SK-N-SH treated with all-trans-retinoic acid at 6 μM for 48 hours (cell line): Measurements from ENCODE around the gene BRD3.

Experiments used
- ATAC-seq: fragments of 200-7000 bp; cut with Tn5 transposase; 3 replicates; pipeline ENCODE4 v1.9.1; 2020; ENCODE audit warnings: mild to moderate bottlenecking, moderate library complexity
- BACH2 ChIP-seq: fragments of 250-450 bp; sonication (Bioruptor Pico); IDR thresholded peaks from 2 replicates; pipeline ENCODE4 v1.9.0; 2021; ENCODE audit warnings: mild to moderate bottlenecking, borderline replicate concordance
- CSDC2 ChIP-seq: fragments of 250-450 bp; sonication (Bioruptor Pico); IDR thresholded peaks from 2 replicates; pipeline ENCODE4 v1.5.0; 2020; ENCODE audit warnings: mild to moderate bottlenecking, moderate library complexity
- ESRRG ChIP-seq: fragments of 250-450 bp; sonication (Bioruptor Pico); IDR thresholded peaks from 2 replicates; pipeline ENCODE4 v1.6.1; 2021; ENCODE audit warnings: mild to moderate bottlenecking
- ISL1 ChIP-seq: fragments of 250-450 bp; sonication (Bioruptor Pico); IDR thresholded peaks from 2 replicates; pipeline ENCODE4 v2.1.2; 2022; ENCODE audit warnings: mild to moderate bottlenecking, moderate library complexity
- OSR1 ChIP-seq: fragments of 250-450 bp; sonication (Bioruptor Pico); IDR thresholded peaks from 2 replicates; pipeline ENCODE4 v1.8.0; 2022; ENCODE audit warnings: moderate library complexity, mild to moderate bottlenecking, inconsistent platforms
- PATZ1 ChIP-seq: fragments of 250-450 bp; sonication (Bioruptor Pico); IDR thresholded peaks from 2 replicates; pipeline ENCODE4 v1.8.0; 2020; ENCODE audit warnings: mild to moderate bottlenecking, moderate library complexity, borderline replicate concordance
- POU6F1 ChIP-seq: fragments of 250-450 bp; sonication (Bioruptor Pico); IDR thresholded peaks from 2 replicates; pipeline ENCODE4 v1.8.0; 2021; ENCODE audit warnings: low read depth, mild to moderate bottlenecking, moderate library complexity, borderline replicate concordance
- PPARA ChIP-seq: fragments of 250-450 bp; sonication (Bioruptor Pico); IDR thresholded peaks from 2 replicates; pipeline ENCODE4 v1.5.0; 2020; ENCODE audit warnings: mild to moderate bottlenecking, borderline replicate concordance
- RARB ChIP-seq: fragments of 250-450 bp; sonication (Bioruptor Pico); IDR thresholded peaks from 2 replicates; pipeline ENCODE4 v1.8.0; 2021; ENCODE audit warnings: mild to moderate bottlenecking, moderate library complexity
- SNAI2 ChIP-seq: fragments of 250-450 bp; sonication (Bioruptor Pico); IDR thresholded peaks from 2 replicates; pipeline ENCODE4 v1.5.0; 2020; ENCODE audit warnings: mild to moderate bottlenecking, moderate library complexity
- TCF4 ChIP-seq: fragments of 250-450 bp; sonication (Bioruptor Pico); IDR thresholded peaks from 2 replicates; pipeline ENCODE4 v1.8.0; 2021; ENCODE audit warnings: mild to moderate bottlenecking, moderate library complexity, borderline replicate concordance
- TOX ChIP-seq: fragments of 250-450 bp; sonication (Bioruptor Pico); IDR thresholded peaks from 2 replicates; pipeline ENCODE4 v1.8.0; 2021; ENCODE audit warnings: mild to moderate bottlenecking, moderate library complexity, borderline replicate concordance
- TSHZ2 ChIP-seq: fragments of 250-450 bp; sonication (Bioruptor Pico); IDR thresholded peaks from 2 replicates; pipeline ENCODE4 v1.5.0; 2020; ENCODE audit warnings: mild to moderate bottlenecking, moderate library complexity
- ZC3H10 ChIP-seq: fragments of 250-450 bp; sonication (Bioruptor Pico); IDR thresholded peaks from 2 replicates; pipeline ENCODE4 v1.5.1; 2021; ENCODE audit warnings: mild to moderate bottlenecking, moderate library complexity
- ZFP3 ChIP-seq: fragments of 250-450 bp; sonication (Bioruptor Pico); IDR thresholded peaks from 2 replicates; pipeline ENCODE4 v1.5.0; 2020; ENCODE audit warnings: mild to moderate bottlenecking, moderate library complexity
- ZFP30 ChIP-seq: fragments of 450-650 bp; formaldehyde crosslinking; IDR thresholded peaks from 2 replicates; pipeline ENCODE4 v1.5.0; 2022; ENCODE audit warnings: mild to moderate bottlenecking, moderate library complexity
- ZNF565 ChIP-seq: fragments of 450-650 bp; formaldehyde crosslinking; conservative IDR thresholded peaks from 2 replicates; pipeline ENCODE4 v1.5.0; 2020; ENCODE audit warnings: low read depth, mild to moderate bottlenecking, moderate library complexity
- ZNF70 ChIP-seq: fragments of 450-650 bp; formaldehyde crosslinking; IDR thresholded peaks from 2 replicates; pipeline ENCODE4 v1.5.0; 2020; ENCODE audit warnings: mild to moderate bottlenecking, moderate library complexity
- ZNF8 ChIP-seq: fragments of 450-650 bp; formaldehyde crosslinking; IDR thresholded peaks from 2 replicates; pipeline ENCODE4 v1.5.0; 2020; ENCODE audit warnings: mild to moderate bottlenecking, moderate library complexity
- TF ChIP-seq, protein P1 (sequence below): fragments of 250-450 bp; sonication (Bioruptor Pico); IDR thresholded peaks from 2 replicates; pipeline ENCODE4 v1.5.1; 2020; ENCODE audit warnings: low read depth, mild to moderate bottlenecking, moderate library complexity
- TF ChIP-seq, protein P2 (sequence below): fragments of 250-450 bp; sonication (Bioruptor Pico); IDR thresholded peaks from 2 replicates; pipeline ENCODE4 v1.5.1; 2021; ENCODE audit warnings: mild to moderate bottlenecking, moderate library complexity

The BRD3 gene

DNA sequence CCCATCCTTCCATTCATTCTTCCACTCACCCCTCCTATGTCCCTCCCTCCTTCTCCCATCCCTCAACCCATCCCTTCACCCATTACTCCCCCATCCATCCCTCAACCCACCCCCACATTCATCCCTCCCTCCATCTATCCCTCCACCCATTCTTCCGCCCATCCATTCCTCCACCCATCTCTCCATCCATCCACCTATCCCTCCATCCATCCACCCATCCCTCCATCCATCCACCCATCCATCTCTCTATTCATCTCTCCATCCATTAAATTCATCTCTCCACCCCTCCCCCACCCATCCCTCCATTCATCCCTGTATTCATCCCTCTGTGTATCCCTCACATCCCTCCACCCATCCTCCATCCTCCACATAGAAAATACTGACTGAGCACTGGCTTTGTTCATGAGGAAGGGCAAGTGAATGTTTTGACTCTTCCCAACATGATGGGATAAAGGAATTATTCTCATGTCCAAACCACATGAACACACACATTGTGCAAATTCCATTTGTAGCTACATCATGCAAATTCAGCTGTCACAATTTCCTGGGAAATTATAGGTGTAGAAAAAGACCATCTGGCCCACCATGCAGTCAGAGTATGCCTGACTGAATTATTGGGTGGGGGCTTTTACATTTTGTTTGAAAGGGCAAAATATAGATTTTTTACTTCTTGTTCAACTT is 68.8 kb downstream of the BRD3 start:
- no peak for ATAC-seq
- TF ChIP-seq OSR1 (CRISPR knock-in tag) (no peak), ZNF70 (no peak), BACH2 (CRISPR knock-in tag) (no peak), ZFP3 (CRISPR knock-in tag) (no peak)
- TF ChIP-seq, protein P1, sequence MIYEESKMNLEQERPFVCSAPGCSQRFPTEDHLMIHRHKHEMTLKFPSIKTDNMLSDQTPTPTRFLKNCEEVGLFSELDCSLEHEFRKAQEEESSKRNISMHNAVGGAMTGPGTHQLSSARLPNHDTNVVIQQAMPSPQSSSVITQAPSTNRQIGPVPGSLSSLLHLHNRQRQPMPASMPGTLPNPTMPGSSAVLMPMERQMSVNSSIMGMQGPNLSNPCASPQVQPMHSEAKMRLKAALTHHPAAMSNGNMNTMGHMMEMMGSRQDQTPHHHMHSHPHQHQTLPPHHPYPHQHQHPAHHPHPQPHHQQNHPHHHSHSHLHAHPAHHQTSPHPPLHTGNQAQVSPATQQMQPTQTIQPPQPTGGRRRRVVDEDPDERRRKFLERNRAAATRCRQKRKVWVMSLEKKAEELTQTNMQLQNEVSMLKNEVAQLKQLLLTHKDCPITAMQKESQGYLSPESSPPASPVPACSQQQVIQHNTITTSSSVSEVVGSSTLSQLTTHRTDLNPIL = no peak

DNA sequence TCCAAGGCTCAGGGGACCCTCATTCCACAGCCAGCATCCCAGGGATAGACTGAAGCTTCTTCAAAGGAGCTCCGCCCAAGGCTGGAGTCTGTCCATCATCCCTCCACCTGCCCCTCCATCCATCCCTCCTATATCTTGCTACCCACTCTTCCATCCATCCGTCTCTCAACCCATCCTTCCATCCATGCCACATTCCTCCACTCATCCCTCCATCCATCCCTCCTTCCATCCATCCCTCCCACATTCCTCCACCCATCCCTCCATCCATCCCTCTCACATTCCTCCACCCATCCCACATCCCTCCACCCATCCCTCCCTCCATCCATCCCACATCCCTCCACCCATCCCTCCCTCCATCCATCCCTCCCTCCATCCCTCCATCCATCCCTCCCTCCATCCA is 70.2 kb downstream of the BRD3 start:
- no peak for TF ChIP-seq BACH2 (CRISPR knock-in tag)
- TF ChIP-seq CSDC2 (CRISPR knock-in tag) = no peak
- TF ChIP-seq POU6F1 (CRISPR knock-in tag) = no peak
- TF ChIP-seq ISL1 (CRISPR knock-in tag) = no peak
- ATAC-seq = no peak

- TF ChIP-seq ZFP3 (CRISPR knock-in tag) (no peak), SNAI2 (CRISPR knock-in tag) (no peak), ISL1 (CRISPR knock-in tag) (no peak), ZNF8 (CRISPR knock-in tag) (no peak), TOX (CRISPR knock-in tag) (no peak), RARB (CRISPR knock-in tag) (no peak), CSDC2 (CRISPR knock-in tag) (no peak), PPARA (CRISPR knock-in tag) (no peak), OSR1 (CRISPR knock-in tag) (no peak), ZNF565 (CRISPR knock-in tag) (no peak), ZFP30 (CRISPR knock-in tag) (no peak), ZC3H10 (CRISPR knock-in tag) (no peak), ESRRG (no peak), POU6F1 (CRISPR knock-in tag) (no peak), PATZ1 (CRISPR knock-in tag) (no peak), TSHZ2 (CRISPR knock-in tag) (no peak), ZNF70 (no peak), TCF4 (CRISPR knock-in tag) (no peak)
- TF ChIP-seq, protein P2, sequence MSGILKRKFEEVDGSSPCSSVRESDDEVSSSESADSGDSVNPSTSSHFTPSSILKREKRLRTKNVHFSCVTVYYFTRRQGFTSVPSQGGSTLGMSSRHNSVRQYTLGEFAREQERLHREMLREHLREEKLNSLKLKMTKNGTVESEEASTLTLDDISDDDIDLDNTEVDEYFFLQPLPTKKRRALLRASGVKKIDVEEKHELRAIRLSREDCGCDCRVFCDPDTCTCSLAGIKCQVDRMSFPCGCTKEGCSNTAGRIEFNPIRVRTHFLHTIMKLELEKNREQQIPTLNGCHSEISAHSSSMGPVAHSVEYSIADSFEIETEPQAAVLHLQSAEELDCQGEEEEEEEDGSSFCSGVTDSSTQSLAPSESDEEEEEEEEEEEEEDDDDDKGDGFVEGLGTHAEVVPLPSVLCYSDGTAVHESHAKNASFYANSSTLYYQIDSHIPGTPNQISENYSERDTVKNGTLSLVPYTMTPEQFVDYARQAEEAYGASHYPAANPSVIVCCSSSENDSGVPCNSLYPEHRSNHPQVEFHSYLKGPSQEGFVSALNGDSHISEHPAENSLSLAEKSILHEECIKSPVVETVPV (CRISPR knock-in tag) = no peak
- TF ChIP-seq, protein P1 = no peak
- ATAC-seq = no peak
Measured at GRCh38 chr9:133996531-133997520, 71.0 kb downstream of the BRD3 start.
